SK-N-MC (cell line): ENCODE measurements around the gene MCF2L.

Source experiments
- EZH2 ChIP-seq: fragments of 200-600 bp; sonication (generic); IDR thresholded peaks from one replicate; pipeline ENCODE4 v1.6.1; 2017; ENCODE audit warnings: antibody characterized with exemption
- POLR2AphosphoS5 ChIP-seq: IDR thresholded peaks from 2 replicates; pipeline ENCODE4 v1.6.1; 2012; ENCODE audit warnings: mild to moderate bottlenecking, low read depth, low read length, borderline replicate concordance

- TF ChIP-seq POLR2AphosphoS5 (no peak), EZH2 (no peak)
These were observed 80.5 kb downstream of the MCF2L start for GRCh38 chr13:113049521-113049941.
